HG03025 (cell line): ENCODE measurements around the gene AMMECR1.

Experiments used
- ATAC-seq: cut with Tn5 transposase; IDR thresholded peaks from one replicate; pipeline ENCODE4 v1.9.1; 2021; ENCODE audit warnings: mild to moderate bottlenecking, moderate library complexity; ENCODE audit not compliant: unreplicated experiment, low FRiP score

The AMMECR1 gene

DNA sequence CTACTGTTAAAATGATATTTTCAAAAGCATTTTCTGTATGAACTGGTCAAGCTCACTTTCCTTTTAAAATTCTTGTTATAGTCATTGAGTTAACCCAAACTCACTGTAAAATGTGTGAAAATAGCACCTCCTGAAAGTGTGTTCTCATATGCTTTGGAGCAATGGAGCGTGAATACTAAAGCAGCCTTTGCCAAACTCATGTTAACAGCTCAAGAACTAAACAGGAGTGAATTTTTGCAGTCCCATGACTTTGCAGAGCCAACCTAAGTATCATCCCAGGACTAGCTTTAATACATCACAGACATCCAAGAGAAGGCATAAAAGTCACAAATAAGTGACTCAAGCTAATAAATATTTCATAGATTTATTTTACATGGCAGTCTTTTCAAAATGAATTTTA, 2.3 kb downstream of the AMMECR1 start:
- ATAC-seq, result no peak

- ATAC-seq, result no peak
Measured at GRCh38 chrX:110311437-110312230, 6.3 kb downstream of the AMMECR1 start.

DNA sequence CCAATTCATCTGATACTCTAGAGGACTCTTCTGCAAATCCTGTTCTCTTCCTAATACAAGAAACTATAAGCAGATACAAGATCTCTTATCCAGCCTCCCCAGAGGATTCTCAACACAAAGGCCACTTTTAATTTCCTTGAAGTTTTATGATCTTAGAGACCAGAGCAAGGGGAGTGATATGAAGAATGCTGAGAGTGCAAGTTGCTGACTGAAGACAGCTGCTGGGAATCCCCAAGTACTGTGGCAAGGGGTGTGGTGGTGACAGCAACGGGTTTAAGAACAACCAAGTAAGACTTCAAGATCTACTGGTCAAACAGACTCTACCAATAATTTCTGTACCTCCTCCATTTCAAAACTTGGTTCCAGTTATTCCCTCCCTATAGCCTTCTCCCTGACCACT, 7.0 kb downstream of the AMMECR1 start:
- ATAC-seq, result peak; percentile 73

GRCh38 chrX:110310000-110310790, 7.7 kb downstream of the AMMECR1 start:
- peak; percentile 6 for ATAC-seq

- ATAC-seq, result no peak
Measured at GRCh38 chrX:110308220-110308619, 9.7 kb downstream of the AMMECR1 start.

- no peak for ATAC-seq
Measured at GRCh38 chrX:110304884-110305283, 13.0 kb downstream of the AMMECR1 start.

- no peak for ATAC-seq
Measured at GRCh38 chrX:110304371-110304770, 13.5 kb downstream of the AMMECR1 start.

DNA sequence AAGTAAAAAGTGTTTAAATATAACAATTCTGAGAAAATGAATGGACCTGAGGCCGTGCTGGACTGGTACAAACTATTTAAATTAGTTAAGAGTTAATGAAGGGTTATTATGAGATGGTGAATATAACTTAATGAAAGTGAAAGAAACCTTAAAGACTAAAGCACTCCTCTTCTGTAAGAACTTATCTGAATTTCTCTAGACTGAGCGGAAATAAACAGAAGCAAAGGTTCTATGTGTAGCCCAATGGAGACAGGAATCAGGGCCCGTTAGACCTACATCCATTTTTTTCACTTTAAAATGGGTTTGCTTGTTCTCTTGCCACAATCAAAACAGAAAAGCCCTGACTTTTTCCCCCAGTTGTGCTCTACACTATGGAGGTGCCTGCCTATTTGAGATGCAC, 14.9 kb downstream of the AMMECR1 start:
- no peak for ATAC-seq

DNA sequence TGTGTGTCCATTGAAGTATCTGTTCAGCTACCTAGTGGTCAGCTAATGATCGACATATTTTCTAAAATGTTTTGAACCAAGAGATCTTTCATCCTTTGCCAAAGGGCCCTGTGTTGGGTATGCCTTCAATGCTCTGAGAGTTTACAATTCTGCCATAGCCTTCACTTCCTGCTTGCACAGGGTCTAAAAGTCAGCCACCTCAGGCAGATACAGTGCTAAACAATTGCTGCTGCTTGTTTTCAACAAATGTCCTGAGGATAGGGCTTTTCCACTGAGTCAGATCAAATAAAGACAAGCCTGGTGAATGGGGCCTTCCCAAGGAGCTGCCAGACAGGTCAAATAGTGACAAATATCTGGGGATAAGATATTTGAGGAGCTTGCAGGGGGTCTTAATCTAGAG, 16.7 kb downstream of the AMMECR1 start:
- ATAC-seq, result no peak

DNA sequence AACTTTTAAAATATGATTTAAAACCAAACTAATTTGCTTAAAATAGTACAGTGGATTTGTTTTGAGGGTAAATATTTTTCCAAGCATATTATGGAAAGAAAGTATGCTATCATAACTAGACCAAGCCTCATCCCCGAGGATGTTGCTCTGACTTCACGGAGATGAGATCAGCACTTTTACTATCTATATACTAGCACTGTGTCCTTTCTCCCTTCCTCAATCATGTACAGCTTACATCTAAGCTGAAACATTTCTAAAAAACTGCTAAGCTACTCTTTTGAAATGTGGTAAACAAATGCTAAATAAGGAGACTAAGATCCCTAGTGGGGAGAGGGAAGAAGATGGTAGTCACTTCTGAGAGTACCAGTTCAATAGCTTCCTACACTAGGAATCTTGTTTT, 23.8 kb downstream of the AMMECR1 start:
- no peak for ATAC-seq

DNA sequence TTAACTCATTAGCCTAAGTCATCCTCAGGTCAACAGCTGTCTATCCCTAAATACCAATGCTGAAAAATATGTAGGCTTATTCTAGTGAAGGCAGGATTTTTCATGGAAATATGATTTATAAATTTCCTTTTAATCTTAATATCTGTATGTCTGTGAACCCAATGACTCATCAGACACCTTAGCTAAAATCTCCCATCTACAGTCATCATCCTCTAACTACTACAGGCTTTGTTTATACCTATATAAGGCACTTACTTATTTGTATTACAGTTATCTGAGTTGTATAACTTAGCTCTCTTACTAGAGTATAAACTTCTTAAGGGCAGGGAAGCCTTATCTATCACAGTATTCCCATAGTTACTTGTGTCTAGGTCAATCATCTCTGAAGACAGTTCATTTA, 24.2 kb downstream of the AMMECR1 start:
- no peak for ATAC-seq

GRCh38 chrX:110287605-110288004, 30.3 kb downstream of the AMMECR1 start:
- no peak for ATAC-seq

- ATAC-seq, result no peak
Measured at GRCh38 chrX:110286106-110286505, 31.8 kb downstream of the AMMECR1 start.

DNA sequence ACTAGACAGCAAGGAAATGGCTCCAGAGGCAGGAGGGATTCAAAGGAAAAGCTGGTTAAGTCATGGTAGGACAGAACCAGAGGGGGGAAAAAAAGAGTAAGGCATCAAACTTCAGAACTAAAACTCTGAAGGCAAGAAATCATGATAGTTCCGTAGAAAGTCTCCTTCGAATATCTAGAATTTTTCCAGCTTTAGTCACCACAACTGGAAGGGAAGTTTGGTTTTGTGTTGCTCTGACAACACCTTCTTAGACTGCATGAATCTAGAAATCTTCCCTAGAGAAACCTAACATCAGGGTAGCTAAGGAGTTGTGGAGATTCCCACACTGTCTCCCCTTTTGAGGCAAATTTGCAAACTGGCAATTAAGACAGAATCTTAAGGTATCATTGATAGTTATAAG, 33.7 kb downstream of the AMMECR1 start:
- no peak for ATAC-seq

DNA sequence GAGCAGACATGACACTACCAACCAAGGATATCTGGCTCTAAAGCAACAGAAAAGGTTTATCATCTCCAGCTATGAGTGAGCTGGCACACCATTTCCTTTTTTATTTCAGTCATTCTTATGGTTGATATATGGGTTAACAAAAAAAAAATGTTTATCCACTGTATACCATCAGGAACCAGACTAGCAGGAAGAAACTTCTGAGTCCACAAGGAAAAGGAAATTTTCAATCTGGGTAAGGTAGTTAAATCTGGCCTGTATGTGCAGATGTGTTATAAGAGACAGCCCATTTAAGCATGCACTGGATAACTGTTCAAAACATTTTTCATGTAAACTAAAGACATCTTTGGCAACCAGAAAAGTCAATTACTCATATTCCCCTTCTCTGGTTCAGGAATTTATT, 35.0 kb downstream of the AMMECR1 start:
- ATAC-seq, result no peak

- ATAC-seq, result no peak
Measured at GRCh38 chrX:110281377-110281776, 36.5 kb downstream of the AMMECR1 start.

- no peak for ATAC-seq
Measured at GRCh38 chrX:110280954-110281353, 36.9 kb downstream of the AMMECR1 start.

- ATAC-seq, result no peak
Measured at GRCh38 chrX:110277609-110278008, 40.3 kb downstream of the AMMECR1 start.

DNA sequence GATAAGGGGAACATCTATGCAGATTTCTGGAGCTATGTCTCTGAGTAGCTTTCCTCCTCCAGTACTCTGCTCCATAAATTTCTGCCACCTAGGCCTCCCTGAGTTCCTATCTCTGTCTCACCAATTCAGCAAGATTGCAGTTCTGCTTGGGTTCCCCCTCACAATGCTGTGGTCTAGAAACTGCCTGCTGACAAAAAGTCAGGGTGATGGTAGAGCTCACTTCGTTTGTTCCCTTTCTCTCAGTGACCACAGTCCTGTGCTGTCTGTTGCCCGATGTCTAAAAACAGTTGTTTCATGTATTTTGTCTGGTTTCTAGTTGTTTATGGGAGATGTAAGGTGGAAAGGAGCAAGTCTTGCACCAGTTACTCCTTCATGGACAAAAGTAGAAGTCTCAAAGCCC, 41.1 kb downstream of the AMMECR1 start:
- ATAC-seq, result peak; percentile 83

DNA sequence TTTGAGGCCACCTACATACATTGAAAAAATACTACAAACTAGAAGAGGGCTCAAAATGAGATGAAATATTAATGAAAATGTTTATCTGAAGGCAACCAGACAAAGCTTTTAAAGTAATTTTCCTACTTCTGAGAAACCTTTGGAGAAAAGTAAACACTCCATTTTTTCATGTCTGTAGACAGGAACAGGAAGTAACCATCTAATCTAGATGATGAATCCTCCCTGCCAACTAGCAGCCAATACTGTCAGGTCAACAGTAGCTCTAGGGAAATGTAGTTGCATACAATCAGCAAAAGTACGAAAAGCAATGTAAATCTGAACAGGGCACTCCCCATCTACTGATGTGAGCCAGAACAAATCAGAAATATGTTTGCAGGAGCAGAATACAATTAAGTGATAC, 49.0 kb downstream of the AMMECR1 start:
- no peak for ATAC-seq

GRCh38 chrX:110268395-110268794, 49.5 kb downstream of the AMMECR1 start:
- no peak for ATAC-seq

GRCh38 chrX:110267874-110268273, 50.0 kb downstream of the AMMECR1 start:
- no peak for ATAC-seq
